ENCODE data around the gene EEF1AKMT3. TPM values are rescaled to one million over a fixed set of nuclear protein-coding genes. Genes with fewer than 3 reads are reported as not detected.
A peak's percentile ranks its signal among the peaks of the same experiment; 100 is the strongest.

EEF1AKMT3 gene
- total RNA-seq, 3 donors from 2014 or later (not counting 1 experiment from before 2014, with no cell fraction given) = 1.3 to 2.6 (median 2.2) TPM

DNA sequence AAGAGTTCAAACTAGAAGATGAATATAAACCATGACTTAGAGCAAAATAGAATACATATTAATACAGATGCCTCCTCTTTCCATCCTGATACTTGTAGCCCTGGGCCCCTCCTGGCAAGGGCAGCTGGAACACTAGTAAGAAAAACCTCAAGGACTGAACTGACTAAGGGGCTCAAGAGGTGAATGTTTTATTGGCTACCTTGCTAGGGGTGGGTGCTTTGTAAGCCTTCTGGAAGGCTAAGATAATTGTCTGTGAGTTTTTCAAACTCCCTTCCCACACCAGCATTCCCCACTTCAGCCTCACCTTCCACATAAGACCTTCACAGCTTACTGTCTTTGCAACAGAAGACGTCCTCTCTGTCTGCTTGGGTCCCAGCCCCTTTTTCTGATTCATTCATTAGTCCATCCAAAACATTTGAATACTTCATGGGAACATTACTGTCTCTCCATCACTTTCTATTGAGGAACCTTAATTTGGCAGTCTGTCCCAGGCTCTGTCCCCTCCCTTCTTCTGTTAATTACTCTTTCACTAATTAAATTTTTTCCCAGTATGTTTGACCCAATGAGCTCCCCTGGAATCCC, 18.6 kb upstream of the EEF1AKMT3 start:
- peak overlapping the region; percentile 97 for H3K4me3 Mint-ChIP-seq
- peaks cover 46 to 55% of the 10 kb centered on the region in 2 donors for H3K4me1 Mint-ChIP-seq
- 38% methylated on average over 1 of the region's 1 CpG for WGBS (ENCODE audit: insufficient coverage)
- TF ChIP-seq, protein P1, sequence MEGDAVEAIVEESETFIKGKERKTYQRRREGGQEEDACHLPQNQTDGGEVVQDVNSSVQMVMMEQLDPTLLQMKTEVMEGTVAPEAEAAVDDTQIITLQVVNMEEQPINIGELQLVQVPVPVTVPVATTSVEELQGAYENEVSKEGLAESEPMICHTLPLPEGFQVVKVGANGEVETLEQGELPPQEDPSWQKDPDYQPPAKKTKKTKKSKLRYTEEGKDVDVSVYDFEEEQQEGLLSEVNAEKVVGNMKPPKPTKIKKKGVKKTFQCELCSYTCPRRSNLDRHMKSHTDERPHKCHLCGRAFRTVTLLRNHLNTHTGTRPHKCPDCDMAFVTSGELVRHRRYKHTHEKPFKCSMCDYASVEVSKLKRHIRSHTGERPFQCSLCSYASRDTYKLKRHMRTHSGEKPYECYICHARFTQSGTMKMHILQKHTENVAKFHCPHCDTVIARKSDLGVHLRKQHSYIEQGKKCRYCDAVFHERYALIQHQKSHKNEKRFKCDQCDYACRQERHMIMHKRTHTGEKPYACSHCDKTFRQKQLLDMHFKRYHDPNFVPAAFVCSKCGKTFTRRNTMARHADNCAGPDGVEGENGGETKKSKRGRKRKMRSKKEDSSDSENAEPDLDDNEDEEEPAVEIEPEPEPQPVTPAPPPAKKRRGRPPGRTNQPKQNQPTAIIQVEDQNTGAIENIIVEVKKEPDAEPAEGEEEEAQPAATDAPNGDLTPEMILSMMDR (IDR thresholded peaks at IDR 0.05) = no peak
- ATAC-seq (no peak), DNase-seq (no peak)
- H3K27ac Mint-ChIP-seq = peak overlapping the region; percentile 91 to 92
- intact Hi-C loops (cut with micrococcal nuclease) = no loop called here
- H3K9me3 ChIP-seq (ENCODE audit: control insufficient read depth, insufficient read depth, low read length) = no peaks in the 10 kb centered on the region
- no peaks in the 10 kb centered on the region for H3K36me3 Mint-ChIP-seq
- H3K4me3 ChIP-seq (ENCODE audit: low read length) = no peak overlapping the region
- H3K27me3 ChIP-seq (ENCODE audit: control insufficient read depth, insufficient read depth, low read length) = no peaks in the 10 kb centered on the region
- H3K4me1 ChIP-seq (ENCODE audit: control insufficient read depth, insufficient read depth, low read length) = peaks cover 44% of the 10 kb centered on the region
- H3K27ac ChIP-seq (ENCODE audit: low read length) = peak overlapping the region; percentile 85
- peaks cover 15% of the 10 kb centered on the region for H3K36me3 ChIP-seq (ENCODE audit: control insufficient read depth, insufficient read depth, low read length)
- no peaks in the 10 kb centered on the region for H3K27me3 Mint-ChIP-seq (ENCODE audit: low read depth in 2 of 2)
- no peaks in the 10 kb centered on the region for H3K9me3 Mint-ChIP-seq

DNA sequence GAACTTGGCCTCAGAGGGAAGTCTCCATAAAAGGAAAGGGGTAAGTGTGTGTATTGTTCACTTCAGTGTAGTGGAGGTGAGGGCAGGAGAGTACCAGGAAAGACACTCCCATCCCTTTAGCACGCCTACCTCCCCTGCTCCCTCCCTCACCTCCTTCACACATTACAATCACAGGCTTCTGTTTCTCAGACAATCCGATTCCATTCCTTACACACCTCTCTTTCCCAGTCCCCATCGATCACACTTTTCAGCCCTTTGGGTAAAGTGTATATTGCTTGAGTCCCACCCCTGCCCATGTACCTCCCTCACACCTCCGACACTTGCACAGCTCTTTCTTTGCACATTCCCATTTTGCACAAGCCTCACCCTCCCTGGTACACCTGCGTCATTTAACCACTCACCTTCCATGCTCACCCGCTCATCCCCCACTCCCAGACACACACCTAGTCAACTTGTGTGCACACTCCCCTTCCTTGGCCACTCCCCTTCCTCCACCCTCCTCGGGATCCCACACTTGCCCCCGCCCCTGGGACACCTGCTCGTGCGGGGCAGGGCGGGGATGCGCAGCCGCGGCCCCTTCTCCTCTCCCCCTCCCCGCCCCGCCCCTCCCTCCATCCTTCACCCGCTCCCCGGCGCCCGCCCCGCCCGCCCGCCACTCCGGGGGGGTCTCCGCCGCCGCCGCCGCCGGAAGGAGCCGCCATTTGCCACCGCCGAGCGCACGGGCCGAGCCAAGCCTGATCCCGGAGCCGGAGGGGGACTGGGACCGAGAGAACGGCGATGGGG, 17.8 kb upstream of the EEF1AKMT3 start, which contains the start of gene MARCHF9:
TSS of gene MARCHF9 (plus strand) at position 693 of the 783 bp plus-strand sequence. CDS start 426 bp downstream, outside the sequence.
- H3K36me3 Mint-ChIP-seq = no peaks in the 10 kb centered on the region
- TF ChIP-seq, protein P1 (IDR thresholded peaks at IDR 0.05) = no peak
- no peaks in the 10 kb centered on the region for H3K27me3 Mint-ChIP-seq (ENCODE audit: low read depth in 2 of 2)
- H3K4me3 Mint-ChIP-seq = peak within 1 kb of the TSS; percentile 97
- Histone ChIP-seq H3K27me3 (ENCODE audit: control insufficient read depth, insufficient read depth, low read length) (no peaks in the 10 kb centered on the region), H3K4me3 (ENCODE audit: low read length) (peak within 1 kb of the TSS; percentile 50), H3K27ac (ENCODE audit: low read length) (peak within 1 kb of the TSS; percentile 85), H3K9me3 (ENCODE audit: control insufficient read depth, insufficient read depth, low read length) (no peaks in the 10 kb centered on the region), H3K36me3 (ENCODE audit: control insufficient read depth, insufficient read depth, low read length) (peaks cover 12% of the 10 kb centered on the region), H3K4me1 (ENCODE audit: control insufficient read depth, insufficient read depth, low read length) (peaks cover 44% of the 10 kb centered on the region)
- peak in 1 of 3 donors; percentile 9 for ATAC-seq
- intact Hi-C loops (cut with micrococcal nuclease) = no loop called here
- H3K27ac Mint-ChIP-seq = peak within 1 kb of the TSS; percentile 91 to 92
- peak; percentile 48 to 92 for DNase-seq
- WGBS (ENCODE audit: insufficient coverage) = under 1% methylated on average over 36 of the region's 41 CpGs
- peaks cover 49 to 59% of the 10 kb centered on the region in 2 donors for H3K4me1 Mint-ChIP-seq
- H3K9me3 Mint-ChIP-seq = no peaks in the 10 kb centered on the region

DNA sequence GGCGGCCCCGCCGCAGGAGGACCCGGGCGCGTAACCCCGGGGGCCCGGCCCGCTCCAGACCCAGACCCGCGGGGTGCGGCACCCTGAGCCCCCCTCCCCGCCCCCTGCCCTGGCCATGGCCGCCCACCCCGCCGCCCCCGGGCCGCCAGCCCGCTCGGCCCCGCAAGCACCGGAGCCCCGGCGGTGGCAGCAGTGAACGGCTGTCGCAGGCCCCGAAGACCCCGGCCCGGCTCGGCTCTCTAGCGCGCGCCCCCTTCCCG, 17.3 kb upstream of the EEF1AKMT3 start:
- H3K4me1 ChIP-seq (ENCODE audit: control insufficient read depth, insufficient read depth, low read length) = peaks cover 44% of the 10 kb centered on the region
- no peak overlapping the region for H3K4me3 ChIP-seq (ENCODE audit: low read length)

More for the DNA sequence above, 17.3 kb upstream of the EEF1AKMT3 start:
- Histone ChIP-seq H3K9me3 (ENCODE audit: control insufficient read depth, insufficient read depth, low read length) (no peaks in the 10 kb centered on the region), H3K27me3 (ENCODE audit: control insufficient read depth, insufficient read depth, low read length) (no peaks in the 10 kb centered on the region), H3K36me3 (ENCODE audit: control insufficient read depth, insufficient read depth, low read length) (peaks cover 12% of the 10 kb centered on the region), H3K27ac (ENCODE audit: low read length) (no peak overlapping the region)
- Mint-ChIP-seq H3K4me3 (peak overlapping the region; percentile 97), H3K27me3 (ENCODE audit: low read depth in 2 of 2) (no peaks in the 10 kb centered on the region), H3K9me3 (no peaks in the 10 kb centered on the region), H3K36me3 (no peaks in the 10 kb centered on the region), H3K4me1 (peaks cover 52 to 62% of the 10 kb centered on the region in 2 donors), H3K27ac (peak overlapping the region in 1 of 2 donors; percentile 91)
- WGBS (ENCODE audit: insufficient coverage) = under 1% methylated on average over 33 of the region's 34 CpGs
- intact Hi-C loops (cut with micrococcal nuclease) = no loop called here
- TF ChIP-seq, protein P1 (IDR thresholded peaks at IDR 0.05) = no peak
- DNase-seq (no peak), ATAC-seq (no peak)

Measured in natural killer cell (primary cell).